Activated CD8-positive, alpha-beta memory T cell treated with anti-CD3 and anti-CD28 coated beads, Interleukin-2, amount 50 U/mL, for 1 hour (primary cell): Measurements from ENCODE around the gene CEP164.

Source experiments
- DNase-seq: peaks from one replicate; pipeline ENCODE4 v3.0.0-alpha.2; 2020; ENCODE audit errors: extremely low read depth

CEP164 gene

DNA sequence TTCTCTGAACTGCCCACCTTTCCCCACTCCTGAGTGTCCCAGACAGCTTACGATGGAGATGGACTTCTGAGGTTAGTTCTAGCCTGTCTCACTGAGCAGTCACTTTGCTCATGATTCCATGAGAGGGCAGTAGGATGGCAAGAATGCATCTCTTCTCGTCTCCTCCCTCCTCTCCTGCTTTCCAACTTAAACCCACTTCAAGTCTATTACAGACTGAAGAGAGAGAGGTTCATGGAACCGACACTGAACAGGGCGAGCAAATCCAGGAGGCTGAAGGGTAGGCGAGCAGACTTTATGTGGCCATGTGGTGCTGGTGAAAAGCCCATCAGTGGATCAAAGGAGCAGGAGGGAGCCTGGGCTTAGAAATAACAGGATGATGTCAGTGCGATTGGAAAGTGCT lies 38.6 kb downstream of the CEP164 start:
- no peak for DNase-seq

DNA sequence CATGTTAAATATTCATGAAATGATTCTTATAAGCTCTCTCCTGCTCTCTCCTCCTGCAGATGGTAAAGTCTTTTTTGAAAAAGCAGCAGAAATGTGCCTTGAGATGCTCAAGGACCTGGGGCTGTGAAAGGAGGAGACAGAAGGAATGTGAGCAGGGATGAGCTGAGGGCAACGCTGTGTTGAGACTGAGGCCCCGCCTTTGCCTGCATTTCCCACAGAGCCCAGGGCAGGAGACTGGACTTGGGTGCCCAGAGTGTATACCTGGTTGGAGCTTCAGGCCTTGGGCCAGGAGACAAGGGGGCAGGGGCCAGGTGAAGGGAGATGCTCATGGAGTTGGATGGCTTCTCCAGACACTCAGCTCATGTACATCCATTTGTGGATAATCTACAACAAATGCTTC lies 39.2 kb downstream of the CEP164 start:
- no peak for DNase-seq

DNA sequence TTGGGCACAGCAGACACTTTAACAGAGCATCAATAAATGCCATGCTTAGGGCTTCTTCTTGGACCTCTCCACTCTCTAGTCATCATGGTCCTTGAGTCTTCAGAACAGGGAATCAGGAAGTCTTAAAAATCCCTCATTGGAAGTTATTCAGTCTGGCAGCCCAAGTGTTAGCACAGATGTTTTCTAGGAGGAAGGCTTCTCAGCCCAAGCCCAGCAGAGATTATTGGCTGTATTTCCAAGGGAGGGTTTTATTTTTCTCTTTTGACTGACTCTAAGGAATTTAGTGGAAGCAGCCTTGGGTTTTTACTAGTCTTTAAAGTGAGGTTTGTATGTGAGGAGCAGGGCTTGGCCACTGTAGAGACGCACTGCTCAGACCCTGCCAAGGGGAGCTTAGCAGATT lies 41.9 kb downstream of the CEP164 start:
- no peak for DNase-seq

DNA sequence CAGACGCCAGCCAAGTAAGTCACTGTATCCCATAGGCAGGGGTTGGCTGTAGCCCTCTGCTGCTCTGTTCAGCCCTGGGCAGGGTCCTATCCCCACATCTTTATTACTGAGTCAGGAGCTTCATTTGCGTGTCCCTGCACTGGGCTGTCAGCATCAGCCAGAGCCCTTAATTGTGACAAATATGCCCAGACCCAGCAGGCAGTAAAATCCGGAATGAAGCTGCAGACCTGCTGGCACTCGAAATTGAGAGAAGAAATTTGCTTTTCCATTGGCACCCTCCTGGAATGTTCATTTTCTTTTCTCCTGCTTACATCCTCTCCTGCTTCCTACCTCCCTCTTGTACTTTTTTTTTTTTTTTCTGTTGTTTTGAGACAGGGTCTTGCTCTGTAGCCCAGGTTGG lies 43.8 kb downstream of the CEP164 start:
- no peak for DNase-seq

DNA sequence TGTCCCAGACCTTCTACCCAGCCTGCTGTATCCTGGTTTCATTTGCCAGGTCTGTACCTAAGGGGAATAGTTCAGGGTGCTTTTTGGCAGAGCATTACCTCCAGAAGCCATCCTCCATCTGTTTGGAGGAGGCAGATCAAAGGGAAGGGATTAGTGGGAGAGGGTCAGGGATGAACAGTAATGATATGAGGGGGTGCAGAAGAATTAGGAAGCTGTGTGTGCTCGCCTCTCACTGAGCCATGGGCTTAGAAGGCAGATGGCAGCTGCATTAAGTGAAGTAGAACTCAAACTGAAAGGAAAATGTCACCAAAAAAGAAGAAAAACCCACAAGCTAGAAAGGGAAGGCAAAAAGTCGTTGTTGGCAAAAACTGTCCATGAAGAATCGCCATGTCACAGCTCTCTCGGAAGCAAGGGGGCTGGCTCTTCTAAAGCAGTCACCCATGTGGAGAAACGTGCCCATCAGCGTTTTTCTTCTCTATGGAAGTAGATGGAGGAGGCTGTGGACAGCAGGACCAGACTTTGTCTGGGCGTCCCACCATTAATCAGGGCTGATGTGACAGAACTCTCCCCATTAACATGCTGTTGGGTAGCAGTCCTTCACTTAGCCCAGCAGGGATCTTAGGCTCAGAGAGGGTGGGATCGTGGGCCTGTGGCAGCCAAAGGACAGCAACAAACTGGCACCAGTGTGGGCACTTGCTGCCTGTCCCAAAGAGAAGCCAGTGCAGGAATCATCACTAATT lies 46.8 kb downstream of the CEP164 start:
- DNase-seq, result no peak

DNA sequence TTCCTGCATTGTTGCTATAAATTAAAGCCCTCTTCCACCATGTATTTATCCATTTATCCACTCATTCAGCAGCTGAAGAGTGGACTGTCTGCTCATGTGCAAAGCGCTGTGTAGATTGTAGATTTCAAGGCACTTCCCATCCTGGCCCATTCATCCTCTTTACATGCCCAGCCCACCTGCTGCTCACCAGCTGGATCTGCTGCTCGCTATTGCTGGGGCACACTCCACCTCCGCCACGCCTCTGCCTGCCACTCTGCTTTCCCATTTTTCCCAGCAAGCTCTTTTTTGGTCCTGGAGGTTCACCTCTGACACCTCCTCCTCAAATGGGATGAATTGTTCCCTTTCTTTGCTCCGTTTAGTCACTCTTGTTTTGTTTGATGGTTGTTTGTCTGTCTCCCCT lies 48.3 kb downstream of the CEP164 start:
- DNase-seq, result no peak

DNA sequence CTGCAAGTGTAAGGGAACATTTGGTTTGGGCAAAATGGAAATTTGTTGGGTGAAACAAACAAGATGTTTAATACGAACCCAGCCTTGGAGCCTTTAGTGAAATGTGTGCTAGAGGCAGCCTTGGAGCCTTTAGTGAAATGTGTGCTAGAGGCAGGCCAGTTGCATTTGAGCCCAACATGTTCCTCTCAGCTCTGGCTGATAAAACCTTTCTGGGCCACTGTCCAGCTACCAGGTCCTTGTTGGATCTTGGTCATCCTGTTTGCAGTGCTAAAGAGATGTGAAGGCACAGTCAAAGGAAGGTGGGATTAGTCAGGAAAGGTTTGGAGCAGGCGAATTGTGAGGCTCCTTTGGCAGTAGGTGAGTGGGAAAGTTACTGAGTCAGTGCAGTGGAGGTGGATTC lies 48.9 kb downstream of the CEP164 start:
- no peak for DNase-seq

DNA sequence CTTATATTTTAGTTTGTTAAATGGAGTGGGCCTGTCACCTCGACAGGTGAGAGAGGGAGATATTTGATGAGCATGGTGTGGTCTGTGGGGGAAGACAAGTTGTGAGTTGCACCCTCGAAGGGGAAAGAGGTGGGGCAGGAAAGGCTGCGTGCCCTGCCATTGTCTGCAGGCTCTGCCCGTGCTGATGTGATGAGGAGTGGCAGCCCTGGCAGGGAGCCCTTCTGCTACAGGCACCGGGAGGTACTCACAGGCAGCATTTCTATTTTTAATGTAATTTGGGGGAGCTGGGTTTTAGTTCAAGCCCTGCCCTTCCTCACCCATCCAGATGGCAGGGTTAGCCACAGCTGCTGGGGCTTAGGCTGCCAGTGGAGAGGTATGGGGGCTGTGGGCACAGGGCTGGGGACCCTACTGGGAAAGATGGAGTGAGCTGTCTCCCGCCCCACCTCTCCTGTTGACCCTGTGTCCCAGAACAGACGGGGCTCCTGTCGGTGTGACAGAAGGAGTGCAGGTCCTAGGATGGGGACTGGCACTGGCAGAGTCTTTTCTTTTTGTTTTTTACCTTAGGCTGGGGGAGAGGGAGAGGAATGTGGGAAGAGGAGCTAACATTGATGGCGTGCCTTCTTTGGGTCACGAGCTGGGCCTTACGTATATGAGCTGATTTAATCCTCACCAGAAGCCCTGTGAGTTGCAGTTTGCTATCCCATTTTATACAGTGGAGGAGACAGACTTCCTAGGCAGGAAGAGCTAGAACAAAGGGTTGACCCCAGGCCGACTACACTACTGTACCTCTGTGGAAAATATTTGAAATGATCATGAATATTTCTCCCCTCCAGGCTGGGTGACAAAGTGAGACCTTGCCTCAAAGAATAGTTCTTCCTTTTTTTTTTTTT lies 51.6 kb downstream of the CEP164 start:
- no peak for DNase-seq

DNA sequence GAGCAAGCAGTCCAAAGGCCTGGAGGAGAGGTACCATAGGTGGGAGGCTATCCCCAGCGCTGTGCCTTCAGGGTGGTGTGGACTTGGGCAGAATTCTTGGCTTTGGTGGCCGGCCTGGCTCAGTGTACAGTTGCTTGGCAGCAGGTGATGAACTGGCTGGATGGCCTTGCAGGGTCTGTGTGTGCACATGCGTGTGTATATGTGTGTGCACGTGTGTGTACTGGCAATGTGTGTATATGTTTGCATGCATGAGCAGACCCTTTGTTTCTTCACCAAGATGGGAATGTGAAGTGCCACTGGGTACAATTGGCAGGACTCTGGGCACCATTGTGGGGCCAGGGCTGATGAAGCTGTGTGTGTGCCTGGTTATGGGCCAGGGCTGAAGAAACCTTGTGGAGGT lies 53.0 kb downstream of the CEP164 start:
- DNase-seq, result no peak

DNA sequence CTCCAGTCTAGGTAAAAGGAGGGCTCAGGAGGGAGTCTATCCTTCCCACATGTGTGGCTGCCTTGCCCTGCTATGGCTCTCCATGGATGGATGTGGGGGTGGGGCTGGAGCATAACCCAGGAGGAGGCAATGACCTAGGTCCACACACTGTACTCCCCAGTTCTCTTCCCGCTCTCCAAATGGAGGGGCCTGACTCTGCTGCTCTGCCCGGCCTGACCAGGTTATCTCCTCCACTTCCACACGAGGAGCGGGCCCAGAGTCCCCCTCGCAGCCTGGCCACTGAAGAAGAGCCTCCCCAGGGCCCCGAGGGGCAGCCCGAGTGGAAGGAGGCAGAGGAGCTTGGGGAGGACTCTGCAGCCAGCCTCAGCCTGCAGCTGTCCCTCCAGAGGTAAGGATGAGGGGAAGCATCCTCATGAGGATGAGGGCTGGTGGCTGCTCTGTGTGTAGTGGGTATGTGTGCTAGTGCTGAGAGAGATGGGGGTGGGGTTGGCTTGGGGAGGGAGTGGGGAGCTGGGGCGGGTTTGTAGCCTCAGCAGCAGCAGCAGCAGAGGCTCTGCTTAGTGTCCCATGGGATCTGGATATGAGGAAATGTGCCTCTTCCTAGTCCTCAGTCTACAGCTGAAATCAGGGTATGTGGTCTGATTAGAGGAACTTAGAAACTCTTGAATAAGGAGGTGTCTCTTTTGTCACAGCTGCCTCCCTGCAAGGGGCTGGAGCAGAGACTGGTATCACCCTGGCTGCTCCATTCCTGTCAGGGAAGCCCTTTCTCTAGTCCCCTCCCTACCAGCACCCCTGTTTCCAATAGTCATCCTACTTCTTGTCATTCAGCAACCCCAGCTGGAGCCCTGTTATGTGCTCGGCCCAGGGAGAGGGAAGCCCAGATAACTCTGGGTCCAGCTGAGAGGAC lies 54.1 kb downstream of the CEP164 start:
- DNase-seq, result no peak

DNA sequence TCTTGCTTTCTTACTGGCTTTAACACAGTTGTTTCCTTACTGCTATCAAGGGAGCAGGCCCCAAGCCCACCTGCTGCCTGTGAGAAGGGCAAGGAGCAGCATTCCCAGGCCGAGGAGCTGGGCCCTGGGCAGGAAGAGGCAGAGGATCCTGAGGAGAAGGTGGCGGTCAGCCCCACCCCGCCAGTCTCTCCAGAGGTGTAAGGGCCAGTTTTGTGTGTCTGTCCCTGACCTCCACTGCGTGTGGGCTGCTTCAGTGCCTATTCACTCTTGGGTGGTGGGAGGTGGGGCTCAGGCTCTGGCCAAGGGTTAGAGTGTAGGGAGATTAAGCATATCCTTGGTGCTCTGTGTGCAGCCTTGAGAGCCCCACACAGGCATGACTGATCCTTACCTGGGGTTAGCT lies 55.1 kb downstream of the CEP164 start:
- DNase-seq, result no peak

DNA sequence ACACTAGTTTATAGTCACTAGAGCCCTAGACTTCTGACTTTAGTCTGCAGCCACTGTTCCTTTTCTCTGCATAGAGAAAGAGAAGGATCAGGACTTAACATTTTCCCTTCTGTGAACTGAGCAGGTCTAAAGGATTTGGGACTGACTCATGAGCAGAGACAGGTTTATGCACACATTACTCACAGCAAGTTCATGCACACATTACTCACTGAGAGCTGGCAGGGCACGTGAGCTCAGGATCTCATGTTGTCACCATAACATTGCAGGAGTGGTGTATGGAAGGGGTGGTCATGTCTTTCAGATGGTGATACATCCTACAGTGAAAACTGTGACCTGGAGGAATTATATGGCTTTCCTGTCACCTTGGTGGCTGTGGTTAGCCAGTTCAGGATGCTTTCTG lies 56.4 kb downstream of the CEP164 start:
- DNase-seq, result no peak

DNA sequence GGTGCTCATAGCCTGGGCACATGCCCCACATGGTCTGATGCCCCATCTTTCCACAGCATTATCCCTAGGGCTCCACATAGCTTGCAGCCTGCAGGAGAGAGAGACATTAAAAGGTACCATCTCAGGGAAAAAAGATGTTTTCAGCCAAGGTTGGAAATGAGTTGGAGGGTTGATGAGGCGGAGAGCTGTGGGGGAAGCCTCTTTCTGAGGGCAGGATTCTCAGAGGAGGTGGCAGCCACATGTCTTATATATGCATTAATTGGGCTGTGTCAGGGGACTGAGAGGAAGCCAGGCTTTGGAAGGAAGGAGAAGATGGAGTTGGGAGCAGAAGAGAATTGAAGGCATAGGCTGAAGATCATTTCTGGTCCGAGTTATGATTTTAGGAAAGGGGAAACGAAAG lies 57.8 kb downstream of the CEP164 start:
- no peak for DNase-seq

DNA sequence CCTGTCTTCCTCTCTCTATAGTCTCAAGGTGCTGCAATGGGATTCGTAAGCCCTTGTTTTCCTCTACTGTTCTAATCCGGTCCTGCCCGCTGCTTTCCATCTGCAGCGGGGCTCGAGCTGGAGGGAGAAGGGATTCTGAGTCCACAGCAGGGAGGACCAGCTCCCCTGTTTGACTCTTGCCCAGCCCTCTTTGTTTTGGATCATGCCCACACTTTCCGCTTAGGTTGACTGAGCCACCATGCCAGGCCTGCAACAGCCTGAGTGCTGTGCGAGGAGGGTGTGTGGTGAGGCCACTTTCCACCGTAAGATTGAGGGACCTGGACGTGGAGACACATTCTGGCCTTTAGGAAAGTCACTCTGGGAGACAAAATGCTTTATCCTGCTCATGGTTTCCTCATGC lies 58.3 kb downstream of the CEP164 start:
- no peak for DNase-seq

DNA sequence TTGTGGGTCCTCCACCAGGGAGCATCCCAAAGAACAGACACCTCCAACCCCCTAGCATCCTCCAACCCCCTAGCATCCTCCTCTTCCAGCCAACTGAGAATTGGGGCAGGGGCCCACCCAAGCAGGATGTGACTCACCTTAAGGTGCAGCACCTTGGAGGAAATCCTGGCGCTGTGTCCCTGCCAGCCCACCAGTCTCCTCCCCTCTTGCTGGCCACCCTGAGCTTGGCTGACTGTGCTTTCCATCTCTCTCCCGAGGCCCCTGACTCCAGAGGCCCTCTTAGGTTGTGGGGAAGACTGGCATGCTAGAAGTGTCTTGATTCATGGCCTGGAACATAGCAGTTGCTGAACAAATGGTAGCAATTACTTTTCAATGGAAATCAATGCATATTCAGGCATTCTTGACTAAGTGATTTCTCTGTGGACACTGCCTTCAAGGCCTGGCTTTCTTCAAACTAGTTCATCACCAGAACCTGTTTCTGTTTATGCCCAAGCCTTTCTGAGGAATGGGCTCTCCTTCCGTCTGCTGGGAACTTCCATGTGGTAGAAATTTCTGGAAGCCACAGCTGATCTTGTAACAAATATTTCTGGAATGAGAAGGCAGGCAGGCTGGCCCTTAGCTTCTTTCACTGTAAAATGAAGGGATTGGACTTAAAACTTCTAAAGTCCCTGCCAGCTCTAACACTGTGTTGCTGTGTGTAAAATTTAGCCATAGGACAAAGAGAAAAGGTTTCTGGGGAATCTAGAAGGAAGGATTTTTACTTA lies 60.5 kb downstream of the CEP164 start:
- no peak for DNase-seq

DNA sequence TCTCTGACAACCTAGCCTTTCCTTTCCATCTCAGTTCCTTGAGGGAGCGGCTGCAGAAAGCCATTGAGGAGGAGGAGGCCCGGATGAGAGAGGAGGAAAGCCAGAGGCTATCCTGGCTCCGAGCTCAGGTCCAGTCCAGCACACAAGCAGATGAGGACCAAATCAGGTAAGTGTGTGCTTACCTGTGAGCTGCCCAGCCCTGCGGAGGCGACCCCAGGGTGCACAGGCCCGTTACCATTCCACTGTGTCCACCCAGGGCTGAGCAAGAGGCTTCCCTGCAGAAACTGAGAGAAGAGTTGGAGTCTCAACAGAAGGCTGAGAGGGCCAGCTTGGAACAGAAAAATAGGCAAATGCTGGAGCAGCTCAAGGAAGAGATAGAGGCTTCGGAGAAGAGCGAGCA lies 63.1 kb downstream of the CEP164 start:
- DNase-seq, result no peak

DNA sequence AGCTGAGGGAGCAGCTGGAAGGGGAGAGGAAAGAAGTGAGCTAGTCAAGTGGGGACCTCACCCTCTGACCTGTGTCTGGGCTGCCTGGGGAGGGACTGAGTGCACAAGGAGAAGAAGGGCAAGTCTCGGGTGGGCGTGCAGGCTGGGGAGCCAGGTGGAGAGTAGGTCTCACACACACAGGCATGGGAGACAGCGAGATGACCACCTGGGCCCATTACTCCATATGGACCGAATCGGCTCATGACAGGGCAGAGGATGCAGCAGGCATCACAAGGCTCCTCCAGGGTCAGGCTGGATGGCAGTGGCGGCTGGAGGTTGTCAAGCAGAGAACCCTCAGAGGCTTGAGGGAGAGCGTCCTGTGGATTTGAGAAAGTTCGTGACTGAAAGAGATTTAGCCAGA lies 63.5 kb downstream of the CEP164 start:
- no peak for DNase-seq

DNA sequence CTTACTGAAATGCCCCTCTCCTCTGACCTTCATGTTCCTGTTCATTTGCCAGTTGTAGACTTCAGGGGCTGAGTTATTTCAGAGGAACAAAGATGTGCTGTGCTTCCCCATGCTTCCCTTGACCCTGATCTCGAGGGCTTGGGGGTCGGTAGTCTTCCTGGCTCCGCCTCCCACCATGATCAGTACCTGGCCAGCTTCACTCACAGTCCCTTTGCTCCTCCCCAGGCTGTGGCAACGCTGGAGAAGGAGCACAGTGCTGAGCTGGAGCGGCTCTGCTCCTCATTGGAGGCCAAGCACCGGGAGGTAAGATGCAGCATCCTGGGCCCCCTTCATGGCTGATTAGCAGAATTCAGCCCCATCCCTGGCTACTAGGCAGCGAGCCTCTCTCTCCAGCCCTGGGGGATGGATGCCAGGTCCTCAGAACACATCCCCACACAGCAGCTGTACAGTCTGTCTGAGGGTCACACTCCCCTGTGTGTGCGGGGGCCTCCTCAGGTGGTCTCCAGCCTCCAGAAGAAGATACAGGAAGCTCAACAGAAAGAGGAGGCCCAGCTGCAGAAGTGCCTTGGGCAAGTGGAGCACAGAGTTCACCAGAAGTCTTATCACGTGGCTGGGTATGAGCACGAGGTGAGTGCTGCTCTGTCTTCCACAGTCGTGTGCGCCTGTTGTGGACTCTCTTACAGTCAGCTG lies 64.5 kb downstream of the CEP164 start:
- DNase-seq, result no peak

DNA sequence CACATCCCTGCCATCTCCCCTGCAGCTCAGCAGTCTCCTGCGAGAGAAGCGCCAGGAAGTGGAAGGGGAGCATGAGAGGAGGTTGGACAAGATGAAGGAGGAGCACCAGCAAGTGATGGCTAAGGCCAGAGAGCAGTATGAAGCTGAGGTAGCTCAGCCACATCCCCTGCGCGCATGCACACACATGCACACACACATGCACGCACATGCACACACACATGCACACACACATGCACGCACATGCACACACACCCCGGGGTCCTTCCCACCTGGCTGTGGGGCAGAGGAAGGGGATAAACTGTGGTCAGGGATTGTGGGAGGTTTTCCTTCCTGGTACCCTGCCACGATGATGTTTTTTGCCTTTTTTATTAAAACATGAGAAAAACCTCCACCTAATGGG lies 65.3 kb downstream of the CEP164 start:
- no peak for DNase-seq

DNA sequence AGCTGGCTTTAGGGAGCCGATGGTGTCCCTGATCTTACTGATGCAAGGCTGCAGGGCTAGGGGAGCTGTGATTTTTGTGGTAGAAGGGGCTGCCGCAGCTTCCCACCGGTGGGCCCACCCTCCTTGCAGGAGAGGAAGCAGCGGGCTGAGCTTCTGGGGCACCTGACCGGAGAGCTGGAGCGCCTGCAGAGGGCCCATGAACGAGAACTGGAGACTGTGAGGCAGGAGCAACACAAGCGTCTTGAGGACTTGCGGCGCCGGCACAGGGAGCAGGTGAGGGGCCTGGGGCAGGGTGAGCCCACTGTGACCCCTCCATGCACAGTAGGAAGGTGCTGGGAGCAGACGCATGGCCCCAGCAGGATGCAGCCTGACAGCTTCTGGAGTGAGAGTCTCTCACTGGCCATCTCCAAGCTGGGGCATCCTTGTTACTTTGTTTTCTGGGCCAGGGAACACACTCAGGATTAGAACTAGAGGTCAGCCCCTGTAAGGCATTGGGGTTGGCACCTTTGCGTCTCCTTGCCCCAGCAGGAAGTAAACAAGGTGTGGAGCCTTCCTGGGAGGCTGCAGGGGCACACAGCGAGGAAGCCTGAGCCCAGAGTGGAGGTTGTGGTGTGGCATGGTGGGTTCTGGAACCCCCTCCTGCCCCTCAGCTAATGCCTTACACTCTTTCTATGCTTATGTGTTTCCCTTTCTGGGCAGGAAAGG lies 66.7 kb downstream of the CEP164 start:
- no peak for DNase-seq
